ENCODE measurements around the gene ZNF891. TPM values are rescaled to one million over a fixed set of nuclear protein-coding genes. Genes with fewer than 3 reads are reported as not detected.

Gene ZNF891
- 0.28 to 0.44 TPM (median 0.41 TPM) in 5 replicates for total RNA-seq (2022; extraction: Qiagen RNA extraction)

GRCh38 chr12:133130038-133130807 is at the start of gene ZNF891, which contains the start of gene ZNF10:
ZNF891 (minus strand) TSS chr12:133130274; CDS start chr12:133121918, 8,356 bp downstream.
ZNF10 (plus strand) TSS chr12:133130627; CDS start chr12:133144493, 13,866 bp downstream.

GRCh38 chr12:133080368-133081158 is 49.5 kb downstream of the ZNF891 start, which contains the start of gene ZNF140:
ZNF140 (plus strand) TSS chr12:133080923; CDS start chr12:133081321, 398 bp downstream.

Other genes starting within 250 kb of the ZNF891 start
- gene CHFR, start 242.7 kb downstream of the ZNF891 start, total RNA-seq (2022; extraction: Qiagen RNA extraction) = 17.1 to 22.6 TPM (median 21.6 TPM) in 5 replicates
- 2.5 to 4.3 TPM (median 3.6 TPM) in 5 replicates for gene ZNF605, start 174.0 kb downstream of the ZNF891 start, total RNA-seq (2022; extraction: Qiagen RNA extraction)
- 7.4 to 11.1 TPM (median 7.6 TPM) in 5 replicates for gene ZNF26, start 143.9 kb downstream of the ZNF891 start, total RNA-seq (2022; extraction: Qiagen RNA extraction)
- 10.7 to 18.0 TPM (median 12.4 TPM) in 5 replicates for gene ZNF84, start 92.8 kb downstream of the ZNF891 start, total RNA-seq (2022; extraction: Qiagen RNA extraction)
- gene ZNF140, start 49.4 kb downstream of the ZNF891 start, total RNA-seq (2022; extraction: Qiagen RNA extraction) = 8.5 to 10.7 TPM (median 10.0 TPM) in 5 replicates
- 0.99 to 2.1 TPM (median 1.2 TPM) in 5 replicates for gene ZNF10, start 353 bp upstream of the ZNF891 start, total RNA-seq (2022; extraction: Qiagen RNA extraction)
- gene ZNF268, start 51.2 kb upstream of the ZNF891 start, total RNA-seq (2022; extraction: Qiagen RNA extraction) = 9.2 to 14.0 TPM (median 10.7 TPM) in 5 replicates
- gene ANHX, start 105.6 kb upstream of the ZNF891 start, total RNA-seq (2022; extraction: Qiagen RNA extraction) = not detected in 5 replicates